Gastrocnemius medialis (tissue), 4 donors: ENCODE results near the gene LYPD1. TPM values are rescaled to one million over a fixed set of nuclear protein-coding genes. Genes with fewer than 3 reads are reported as not detected.

Experiments used
- ATAC-seq, 2 donors: fragments of 150-250 bp; one replicate each; pipeline ENCODE4 v1.9.1; 2016
- DNase-seq, 2 donors: peaks; one replicate each; pipeline ENCODE4 v3.0.0-alpha.2; 2019
- H3K27ac ChIP-seq, 4 donors: fragments of 200-600 bp; sonication (generic); 1 replicate in 1 of 4; 2 replicates in 3 of 4; pipeline ENCODE4 v1.5.1; 2016 to 2018; ENCODE audit warnings: mild to moderate bottlenecking in 2 of 4, moderate library complexity in 1 of 4
- H3K27me3 ChIP-seq, 3 donors: fragments of 200-600 bp; sonication (generic) in 2 of 3; 1 replicate in 1 of 3; 2 replicates in 2 of 3; pipeline versions ENCODE4 v1.5.1 to v1.6.0; 2016 to 2019; ENCODE audit warnings: mild to moderate bottlenecking in 1 of 3, moderate library complexity in 1 of 3
- H3K36me3 ChIP-seq, 2 donors: fragments of 200-600 bp; sonication (generic) in 1 of 2; one replicate each; pipeline ENCODE4 v1.5.1; 2017 to 2018
- H3K4me1 ChIP-seq, 2 donors: fragments of 200-600 bp; sonication (generic) in 1 of 2; one replicate each; pipeline ENCODE4 v1.5.1; 2016 to 2017; ENCODE audit warnings: mild to moderate bottlenecking in 2 of 2
- H3K4me3 ChIP-seq, 4 donors: fragments of 200-600 bp; sonication (generic) in 3 of 4; 1 replicate in 1 of 4; 2 replicates in 3 of 4; pipeline ENCODE4 v1.5.1; 2016 to 2019; ENCODE audit warnings: mild to moderate bottlenecking in 2 of 4
- H3K9me3 ChIP-seq, 3 donors: fragments of 200-600 bp; sonication (generic) in 2 of 3; 1 replicate in 1 of 3; 2 replicates in 2 of 3; pipeline ENCODE4 v1.5.1; 2016 to 2019
- POLR2A ChIP-seq, 2 donors: fragments of 450-650 bp; IDR thresholded peaks; one replicate each; pipeline ENCODE4 v1.6.1; 2017; ENCODE audit warnings: antibody characterized with exemption in 2 of 2, mild to moderate bottlenecking in 2 of 2, moderate library complexity in 2 of 2
- in situ Hi-C, 4 donors: fragments of 200-750 bp; cut with MboI; loops; one replicate each; pipeline versions ENCODE4 v1.15.0 to v1.8.0; 2017; ENCODE audit warnings: low sequenced_read_pairs in 4 of 4
- intact Hi-C: fragments of 100-400 bp; cut with DNase I; formaldehyde crosslinking; loops from one replicate; pipeline ENCODE4 v1.15.1; 2023; ENCODE audit warnings: low total_unique reads
- total RNA-seq, 4 donors: library from RNA; depleted of rRNA; stranded (reverse); fragments of >200 nt; gene quantifications; one replicate each; pipeline versions ENCODE4 v1.1.0 to v1.2.3, GENCODE V29; 2016
- TF ChIP-seq, protein P1 (sequence below), 5 experiments: fragments of 450-650 bp in 3 of 5; fragments of 200-600 bp in 2 of 5; sonication (generic) in 2 of 5; IDR thresholded peaks in 4 of 5; conservative IDR thresholded peaks in 1 of 5; 1 replicate in 4 of 5; 2 replicates in 1 of 5; pipeline ENCODE4 v1.5.1; 2016 to 2019; ENCODE audit warnings: antibody characterized with exemption in 5 of 5, mild to moderate bottlenecking in 3 of 5, moderate library complexity in 3 of 5

The LYPD1 gene
- total RNA-seq, 4 donors from 2014 or later = 0.24 to 0.34 TPM; not detected in 2

DNA sequence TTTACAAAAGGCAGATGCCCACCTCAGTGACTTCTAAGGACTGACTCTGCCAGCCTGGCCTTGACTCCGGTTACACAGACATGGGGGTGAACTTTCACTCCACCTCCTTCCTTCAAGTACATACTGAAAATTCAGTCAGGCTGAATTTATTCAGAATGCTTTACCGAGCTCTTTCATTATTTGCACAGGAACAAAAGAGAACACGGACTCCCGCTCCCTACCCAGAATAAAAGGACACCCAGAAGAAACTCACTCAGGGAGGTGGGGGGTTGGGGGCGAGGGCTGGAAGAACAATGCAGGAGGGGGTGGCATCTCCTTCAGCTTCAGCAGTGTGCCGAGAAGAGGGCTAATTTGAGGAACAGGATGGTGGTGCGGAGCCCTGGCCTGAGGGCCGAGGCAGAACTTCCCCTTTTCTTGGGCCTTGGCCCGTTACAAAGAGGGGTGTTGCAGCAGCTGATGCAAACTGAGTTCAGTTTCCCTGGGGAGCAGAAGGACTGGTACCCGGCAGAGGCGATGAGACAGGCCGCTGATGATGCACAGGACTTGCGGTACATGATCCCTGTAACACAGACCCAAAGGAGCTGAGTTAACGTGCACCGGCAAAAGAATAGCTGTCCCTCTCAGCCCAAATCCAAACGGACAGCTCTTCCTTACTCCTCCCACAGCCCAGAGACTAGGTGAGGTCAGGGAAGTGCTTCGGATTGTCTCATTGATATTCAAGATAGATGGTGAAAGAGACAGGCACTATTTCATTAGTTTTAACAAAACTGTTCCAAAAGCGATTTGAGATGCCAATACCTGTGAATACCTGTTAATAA is 24.1 kb downstream of the LYPD1 start:
- no peak overlapping the region for H3K27ac ChIP-seq
- in situ Hi-C loops = no loop called here
- no peaks in the 10 kb centered on the region for H3K4me1 ChIP-seq
- intact Hi-C loops = no loop called here
- TF ChIP-seq, protein P1, sequence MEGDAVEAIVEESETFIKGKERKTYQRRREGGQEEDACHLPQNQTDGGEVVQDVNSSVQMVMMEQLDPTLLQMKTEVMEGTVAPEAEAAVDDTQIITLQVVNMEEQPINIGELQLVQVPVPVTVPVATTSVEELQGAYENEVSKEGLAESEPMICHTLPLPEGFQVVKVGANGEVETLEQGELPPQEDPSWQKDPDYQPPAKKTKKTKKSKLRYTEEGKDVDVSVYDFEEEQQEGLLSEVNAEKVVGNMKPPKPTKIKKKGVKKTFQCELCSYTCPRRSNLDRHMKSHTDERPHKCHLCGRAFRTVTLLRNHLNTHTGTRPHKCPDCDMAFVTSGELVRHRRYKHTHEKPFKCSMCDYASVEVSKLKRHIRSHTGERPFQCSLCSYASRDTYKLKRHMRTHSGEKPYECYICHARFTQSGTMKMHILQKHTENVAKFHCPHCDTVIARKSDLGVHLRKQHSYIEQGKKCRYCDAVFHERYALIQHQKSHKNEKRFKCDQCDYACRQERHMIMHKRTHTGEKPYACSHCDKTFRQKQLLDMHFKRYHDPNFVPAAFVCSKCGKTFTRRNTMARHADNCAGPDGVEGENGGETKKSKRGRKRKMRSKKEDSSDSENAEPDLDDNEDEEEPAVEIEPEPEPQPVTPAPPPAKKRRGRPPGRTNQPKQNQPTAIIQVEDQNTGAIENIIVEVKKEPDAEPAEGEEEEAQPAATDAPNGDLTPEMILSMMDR (IDR thresholded peaks at IDR 0.05 in 4 of 5, conservative IDR thresholded peaks at IDR 0.05 in 1 of 5) = no peak
- no peaks in the 10 kb centered on the region for H3K36me3 ChIP-seq
- ATAC-seq (no peak), DNase-seq (no peak)
- H3K27me3 ChIP-seq = no peaks in the 10 kb centered on the region
- no peak overlapping the region for H3K4me3 ChIP-seq
- no peaks in the 10 kb centered on the region for H3K9me3 ChIP-seq

DNA sequence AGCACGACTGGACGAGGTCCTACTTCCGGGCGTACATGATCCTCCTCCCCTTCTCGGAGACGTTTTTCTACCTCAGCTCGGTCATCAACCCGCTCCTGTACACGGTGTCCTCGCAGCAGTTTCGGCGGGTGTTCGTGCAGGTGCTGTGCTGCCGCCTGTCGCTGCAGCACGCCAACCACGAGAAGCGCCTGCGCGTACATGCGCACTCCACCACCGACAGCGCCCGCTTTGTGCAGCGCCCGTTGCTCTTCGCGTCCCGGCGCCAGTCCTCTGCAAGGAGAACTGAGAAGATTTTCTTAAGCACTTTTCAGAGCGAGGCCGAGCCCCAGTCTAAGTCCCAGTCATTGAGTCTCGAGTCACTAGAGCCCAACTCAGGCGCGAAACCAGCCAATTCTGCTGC is 24.8 kb downstream of the LYPD1 start:
- TF ChIP-seq, protein P1 (IDR thresholded peaks at IDR 0.05 in 4 of 5, conservative IDR thresholded peaks at IDR 0.05 in 1 of 5) = no peak
- TF ChIP-seq POLR2A (IDR thresholded peaks at IDR 0.05) = no peak
- Histone ChIP-seq H3K36me3 (no peaks in the 10 kb centered on the region), H3K9me3 (no peaks in the 10 kb centered on the region), H3K27ac (no peak overlapping the region), H3K27me3 (no peaks in the 10 kb centered on the region), H3K4me1 (no peaks in the 10 kb centered on the region), H3K4me3 (no peak overlapping the region)
- no peak for ATAC-seq
- intact Hi-C loops (no loop called here), in situ Hi-C loops (no loop called here)
- no peak for DNase-seq

DNA sequence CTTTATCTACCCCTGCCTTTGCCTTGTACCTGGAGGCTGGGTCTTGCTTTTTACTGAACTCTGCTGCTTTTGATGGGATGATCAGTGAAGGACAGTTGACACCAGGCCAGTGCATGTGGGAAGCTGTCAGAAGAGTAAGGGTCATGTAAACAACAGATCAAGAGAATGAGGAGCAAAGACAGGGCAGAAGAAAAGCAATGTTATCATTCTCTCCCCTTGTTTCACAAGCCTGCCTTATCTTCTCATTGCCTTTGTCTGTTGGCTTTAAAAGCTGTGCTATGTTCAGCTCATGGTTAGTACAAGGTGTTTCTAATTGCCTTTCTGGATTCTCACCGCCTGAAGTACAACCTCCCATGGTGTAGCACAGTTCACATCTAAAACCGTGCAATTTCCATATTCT is 27.6 kb downstream of the LYPD1 start:
- in situ Hi-C loops (no loop called here), intact Hi-C loops (no loop called here)
- Histone ChIP-seq H3K4me1 (no peaks in the 10 kb centered on the region), H3K36me3 (no peaks in the 10 kb centered on the region), H3K9me3 (no peaks in the 10 kb centered on the region), H3K4me3 (no peak overlapping the region), H3K27me3 (no peaks in the 10 kb centered on the region), H3K27ac (no peak overlapping the region)
- no peak for TF ChIP-seq POLR2A (IDR thresholded peaks at IDR 0.05)
- DNase-seq = no peak
- ATAC-seq = no peak

DNA sequence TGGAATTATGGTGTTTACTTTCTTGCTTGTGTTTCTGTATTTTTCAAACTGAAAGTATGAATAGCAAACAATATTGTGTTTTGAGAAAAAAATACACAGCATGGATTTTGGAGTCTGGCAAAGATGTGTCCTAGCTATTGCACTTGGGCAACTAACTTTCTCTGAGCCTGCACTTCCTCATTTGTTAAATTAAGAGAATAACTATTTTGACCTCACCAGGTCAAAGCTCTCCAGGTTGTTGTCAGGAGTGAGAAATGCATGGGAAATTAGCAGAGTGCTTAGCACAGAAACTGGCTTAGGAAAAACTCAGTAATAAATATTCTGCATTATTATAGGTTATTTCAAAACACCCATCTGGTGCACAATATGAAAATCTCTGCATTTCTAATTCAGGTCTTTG is 28.2 kb downstream of the LYPD1 start:
- intact Hi-C loops (no loop called here), in situ Hi-C loops (no loop called here)
- no peaks in the 10 kb centered on the region for H3K9me3 ChIP-seq
- no peaks in the 10 kb centered on the region for H3K36me3 ChIP-seq
- TF ChIP-seq POLR2A (IDR thresholded peaks at IDR 0.05) = no peak
- TF ChIP-seq, protein P1 (IDR thresholded peaks at IDR 0.05 in 4 of 5, conservative IDR thresholded peaks at IDR 0.05 in 1 of 5) = no peak
- no peaks in the 10 kb centered on the region for H3K27me3 ChIP-seq
- DNase-seq (no peak), ATAC-seq (no peak)
- H3K4me1 ChIP-seq = no peaks in the 10 kb centered on the region
- no peak overlapping the region for H3K27ac ChIP-seq
- H3K4me3 ChIP-seq = no peak overlapping the region

DNA sequence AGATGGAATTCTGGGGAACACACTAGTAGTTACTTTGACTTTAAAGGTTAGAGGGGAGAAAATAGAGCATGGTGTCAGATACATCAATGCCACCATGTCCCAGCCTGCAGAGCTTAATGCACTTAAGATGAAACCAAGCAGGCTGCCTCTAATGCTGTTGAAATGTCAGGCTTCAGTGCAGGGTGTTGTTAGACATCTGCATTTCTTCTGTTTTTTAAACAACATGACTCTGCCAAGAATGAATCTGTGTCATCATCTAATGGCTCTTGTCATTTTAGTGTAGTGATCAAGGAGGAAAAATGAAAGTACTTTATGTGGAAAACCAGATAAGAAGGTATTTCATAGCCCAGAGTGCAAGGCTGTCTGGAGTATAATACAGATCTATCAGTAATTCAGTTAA is 29.9 kb downstream of the LYPD1 start:
- in situ Hi-C loops (no loop called here), intact Hi-C loops (no loop called here)
- no peaks in the 10 kb centered on the region for H3K27me3 ChIP-seq
- no peak for ATAC-seq
- DNase-seq = no peak
- no peaks in the 10 kb centered on the region for H3K4me1 ChIP-seq
- TF ChIP-seq, protein P1 (IDR thresholded peaks at IDR 0.05 in 4 of 5, conservative IDR thresholded peaks at IDR 0.05 in 1 of 5) = no peak
- TF ChIP-seq POLR2A (IDR thresholded peaks at IDR 0.05) = no peak
- H3K27ac ChIP-seq = no peak overlapping the region
- no peaks in the 10 kb centered on the region for H3K36me3 ChIP-seq
- no peaks in the 10 kb centered on the region for H3K9me3 ChIP-seq
- H3K4me3 ChIP-seq = no peak overlapping the region
